Activated CD4-positive, alpha-beta T cell treated with anti-CD3 and anti-CD28 coated beads for 1 hour (primary cell): ENCODE measurements around the gene ATP9A.
"Not testable (repeated sequence)": the region's sequence is repeated elsewhere in the genome, so short reads cannot be mapped to it uniquely, and the experiment has no call there.

Source experiments
- DNase-seq: peaks from one replicate; pipeline ENCODE4 v3.0.0-alpha.2; 2020

The ATP9A gene

DNA sequence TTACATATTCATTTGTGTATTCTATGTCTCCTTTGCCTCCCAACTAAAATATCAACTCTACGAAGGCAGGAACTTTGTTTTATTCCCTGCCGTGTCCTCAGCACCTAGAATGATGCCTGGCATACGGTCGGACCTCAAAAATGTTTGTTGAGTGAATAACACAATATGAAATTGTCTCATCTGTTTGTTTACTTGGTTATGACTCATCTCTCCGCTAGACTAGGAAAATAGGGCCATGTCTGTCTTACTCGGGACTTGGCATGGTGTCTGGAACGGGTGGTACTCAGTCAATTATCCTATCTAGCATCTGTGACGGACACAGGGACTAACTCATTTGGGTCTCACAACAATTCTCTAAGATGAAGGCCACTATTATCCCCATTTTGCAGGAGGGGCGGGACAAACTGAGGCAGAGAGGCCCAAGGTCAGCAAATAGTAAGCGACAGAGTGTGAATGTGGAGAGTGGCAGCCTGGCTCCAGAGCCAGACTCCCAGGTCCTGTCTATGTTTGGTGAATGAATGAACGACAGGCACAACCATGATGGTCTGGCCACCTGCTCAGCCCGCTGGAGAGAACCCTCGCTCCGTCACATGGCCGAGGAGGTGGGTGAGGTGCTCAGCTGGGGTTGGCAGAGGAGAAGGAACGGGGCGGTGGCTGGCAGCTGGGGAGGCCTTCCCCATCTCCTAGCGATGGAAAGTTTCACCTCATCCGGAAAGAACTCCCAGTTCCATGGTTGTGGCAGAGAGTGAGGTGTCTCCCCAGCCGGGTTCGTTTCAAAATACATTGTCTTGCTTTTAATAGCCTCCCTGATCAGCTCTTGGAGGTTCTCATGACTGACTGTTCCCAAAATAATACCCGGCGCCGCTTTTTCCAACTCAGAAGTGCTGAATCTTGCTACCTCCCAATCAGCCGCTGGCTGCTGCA is 198.1 kb downstream of the ATP9A start:
- DNase-seq: no peak

- DNase-seq: not testable (repeated sequence)
Observed at GRCh38 chr20:51568533-51568932, 199.7 kb downstream of the ATP9A start.

- DNase-seq: no peak
Observed at GRCh38 chr20:51567622-51568021, 200.6 kb downstream of the ATP9A start.

- no peak for DNase-seq
Observed at GRCh38 chr20:51566594-51566993, 201.6 kb downstream of the ATP9A start.

DNA sequence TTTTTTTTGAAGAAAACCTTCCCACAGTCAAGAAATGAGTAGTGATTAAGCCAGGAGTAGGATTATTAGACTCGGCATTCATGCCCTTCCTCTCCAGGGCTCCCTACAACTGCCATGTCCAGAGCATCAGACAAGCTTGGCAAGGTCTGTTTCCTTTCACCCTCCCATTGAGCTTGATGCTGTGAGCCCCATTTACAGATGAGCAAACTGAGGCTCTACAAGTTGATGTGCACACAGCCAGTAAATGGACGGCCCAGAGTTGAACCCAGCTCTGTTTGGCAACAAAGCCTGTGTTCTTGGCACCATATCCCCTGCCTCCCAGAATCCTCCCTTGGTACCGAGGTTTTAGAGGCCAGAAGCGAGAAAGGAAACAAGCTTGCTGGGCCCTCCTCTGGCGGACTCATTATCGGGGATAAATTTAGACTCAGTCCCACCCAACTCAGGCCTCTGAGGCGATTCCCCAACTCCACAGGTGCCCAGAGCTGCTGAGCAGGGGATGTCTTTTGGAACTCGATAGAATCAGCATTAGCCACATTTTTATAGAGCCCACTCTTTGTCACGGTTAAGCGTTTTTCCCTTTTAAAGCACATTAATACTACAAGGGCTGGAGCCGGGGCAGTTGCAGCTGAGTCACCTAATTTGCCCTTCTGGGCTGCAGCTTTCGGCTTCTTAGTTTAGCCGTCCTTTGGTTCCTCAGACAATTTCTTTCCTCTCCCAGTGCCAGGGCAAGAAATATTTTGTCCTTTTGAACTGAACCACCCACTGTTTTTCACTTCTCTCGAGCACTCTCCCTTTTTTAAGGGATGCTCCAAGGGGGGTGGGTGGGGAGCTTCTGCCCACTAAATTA is 202.7 kb downstream of the ATP9A start:
- DNase-seq: no peak

DNA sequence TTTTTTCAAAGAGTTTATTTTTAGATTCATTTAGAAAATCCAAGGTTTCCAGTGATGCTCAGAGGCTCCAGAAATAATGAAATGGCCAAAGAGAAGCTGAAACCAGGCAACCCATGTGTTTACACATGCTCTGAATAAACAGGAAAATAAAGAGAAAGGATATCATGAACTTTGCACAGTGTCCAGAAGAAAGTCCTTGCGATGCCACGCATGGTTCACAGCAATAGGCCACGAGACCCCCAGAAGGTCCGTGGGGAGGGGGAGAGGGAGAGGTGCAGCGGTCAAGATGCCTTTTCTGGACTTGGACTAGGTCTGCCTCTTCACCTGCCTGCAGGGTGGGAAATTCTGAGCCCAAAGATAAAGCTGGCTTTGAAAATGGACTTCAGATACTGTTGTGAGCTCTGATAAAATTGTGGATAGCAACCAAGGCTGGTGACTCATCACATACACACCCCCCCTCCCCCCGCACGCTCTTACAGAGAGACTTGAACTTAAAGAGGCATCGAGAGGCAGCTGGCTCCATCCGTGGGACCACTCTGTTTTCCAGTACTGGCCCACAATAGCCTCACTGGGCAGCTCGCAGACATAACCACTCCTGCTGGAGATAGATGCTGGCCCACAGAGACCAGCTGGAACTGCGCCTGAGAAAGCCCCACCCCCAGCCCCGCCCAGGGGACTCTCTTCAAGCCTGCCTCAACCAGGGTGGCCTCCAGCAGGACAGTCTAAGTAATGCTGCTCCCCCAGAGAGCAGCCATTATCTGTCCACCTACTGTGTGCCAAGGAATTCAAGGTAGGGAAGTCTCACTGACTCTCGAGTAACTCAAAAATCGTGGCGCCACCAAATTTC is 204.5 kb downstream of the ATP9A start:
- no peak for DNase-seq

DNA sequence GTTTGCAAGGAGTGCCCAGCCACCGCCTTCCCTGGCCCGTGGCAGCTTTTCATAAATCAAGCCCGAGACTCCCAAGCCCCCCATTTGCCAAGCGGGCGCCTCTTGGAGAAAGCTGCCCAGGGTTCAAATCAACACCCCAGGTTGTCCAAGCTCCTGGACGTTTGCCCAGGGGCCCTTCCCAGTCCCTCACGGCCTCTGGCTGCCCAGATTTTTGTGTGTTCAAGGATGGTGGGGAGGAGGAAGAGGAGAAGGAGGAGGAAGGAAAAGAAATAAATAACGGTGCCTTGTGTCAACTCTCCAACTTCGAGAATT is 205.1 kb downstream of the ATP9A start:
- DNase-seq: no peak

DNA sequence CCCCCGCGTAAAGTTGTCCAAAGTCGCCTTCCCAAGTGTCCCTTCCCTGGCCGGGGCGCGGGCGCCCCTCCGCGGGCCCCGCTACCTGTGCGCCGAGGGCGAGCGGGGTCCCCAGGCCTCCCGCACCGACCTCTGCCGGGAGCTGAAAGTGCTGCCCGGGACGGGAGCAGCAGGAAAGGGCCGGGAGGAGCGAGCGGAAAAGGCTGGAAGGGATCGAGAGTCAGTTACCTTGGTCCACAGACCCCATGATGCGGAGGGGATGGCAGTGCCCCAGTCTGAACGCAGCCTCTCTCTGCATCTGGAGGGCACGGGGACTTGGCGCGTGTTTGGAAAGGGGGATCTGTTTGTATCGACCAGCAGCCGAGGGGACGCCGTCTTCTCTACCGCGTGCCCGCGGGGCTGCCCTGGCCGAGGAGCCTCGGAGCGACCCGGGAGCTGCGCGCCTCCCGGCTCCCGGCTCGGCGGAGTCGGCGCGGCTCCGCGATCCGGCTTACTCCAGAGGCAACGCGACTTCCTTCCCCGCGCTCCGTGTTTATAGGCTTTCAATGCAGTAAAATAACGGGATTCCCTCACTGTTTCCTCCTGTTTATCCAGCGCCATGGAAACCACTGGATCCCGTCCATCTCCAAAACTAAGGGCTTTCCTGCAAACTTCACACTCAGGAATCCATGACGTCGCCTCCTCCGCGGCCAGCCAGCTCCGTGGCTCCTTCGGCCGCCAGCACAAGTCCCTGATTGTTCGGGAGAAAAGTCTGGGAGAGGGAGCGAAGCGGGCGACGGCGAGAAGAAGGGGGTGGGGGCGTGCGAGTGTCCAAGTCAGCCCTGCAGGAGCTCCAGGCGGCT is 205.6 kb downstream of the ATP9A start:
- no peak for DNase-seq

DNA sequence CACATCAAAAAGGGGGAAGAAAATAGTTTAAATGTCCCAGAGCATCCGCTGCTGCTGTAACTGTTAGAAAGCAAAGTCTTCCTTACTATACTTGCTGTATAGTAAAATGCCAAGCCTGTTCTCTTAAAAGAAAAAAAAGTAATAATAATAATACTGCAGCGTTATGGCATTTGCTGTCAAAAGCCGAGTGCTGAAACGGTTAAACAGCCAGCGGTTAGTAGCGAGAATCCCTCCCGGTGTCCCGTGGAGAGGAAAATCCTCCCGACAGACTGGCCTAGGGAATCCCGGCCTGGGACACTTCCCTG is 206.2 kb downstream of the ATP9A start:
- no peak for DNase-seq

GRCh38 chr20:51560550-51561307 is 207.5 kb downstream of the ATP9A start:
- DNase-seq: no peak

- no peak for DNase-seq
Observed at GRCh38 chr20:51560042-51560441, 208.1 kb downstream of the ATP9A start.

DNA sequence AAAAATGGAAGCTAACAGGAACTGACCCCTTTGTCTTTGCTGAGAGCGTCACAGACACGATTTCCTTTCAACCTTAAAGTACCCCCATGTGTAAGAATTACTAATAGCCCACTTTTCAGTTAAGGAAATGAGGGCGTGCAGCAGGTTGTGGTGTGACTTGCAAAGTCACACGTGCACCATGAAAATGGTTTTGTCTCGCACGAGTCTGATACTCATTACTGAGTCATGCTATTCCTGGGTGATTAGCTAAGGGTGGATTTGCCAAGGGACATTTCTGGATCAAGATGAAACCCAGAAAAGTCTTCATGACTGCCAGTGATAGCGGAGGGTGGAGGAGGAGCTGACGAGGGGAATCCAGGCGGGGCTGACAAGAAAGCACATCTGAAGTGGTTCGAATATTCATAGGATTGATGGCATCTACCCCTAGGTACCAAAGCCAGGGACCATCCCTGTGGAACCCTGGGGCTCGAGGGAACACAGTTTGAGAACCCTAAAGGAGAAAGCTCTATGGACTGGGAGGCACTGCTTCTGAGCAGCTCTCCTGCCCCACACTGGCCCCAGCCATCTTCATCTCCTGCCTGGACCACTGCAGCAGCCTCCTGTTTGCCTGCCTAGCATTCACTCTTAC is 213.5 kb downstream of the ATP9A start:
- DNase-seq: no peak

- DNase-seq: no peak
Observed at GRCh38 chr20:51553897-51554486, 214.2 kb downstream of the ATP9A start.

DNA sequence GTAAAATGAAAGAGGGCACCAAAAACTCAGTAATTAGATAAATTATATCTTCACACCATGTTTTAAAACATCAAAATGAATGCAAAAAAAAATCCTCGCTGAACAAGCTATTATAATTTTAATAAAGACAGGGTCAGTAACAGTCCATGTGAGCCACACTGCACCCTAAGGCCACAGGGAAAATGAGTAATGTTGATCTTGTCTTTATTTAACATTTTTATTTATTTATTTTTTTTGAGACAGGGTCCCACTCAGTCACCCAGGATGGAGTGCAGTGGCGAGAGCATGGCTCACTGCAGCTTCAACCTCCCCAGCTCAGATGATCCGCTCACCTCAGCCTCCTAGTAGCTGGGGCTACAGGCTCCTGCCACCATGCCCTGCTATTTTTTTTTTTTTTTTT is 217.0 kb downstream of the ATP9A start:
- DNase-seq: no peak

- no peak for DNase-seq
Observed at GRCh38 chr20:51549474-51549873, 218.7 kb downstream of the ATP9A start.

DNA sequence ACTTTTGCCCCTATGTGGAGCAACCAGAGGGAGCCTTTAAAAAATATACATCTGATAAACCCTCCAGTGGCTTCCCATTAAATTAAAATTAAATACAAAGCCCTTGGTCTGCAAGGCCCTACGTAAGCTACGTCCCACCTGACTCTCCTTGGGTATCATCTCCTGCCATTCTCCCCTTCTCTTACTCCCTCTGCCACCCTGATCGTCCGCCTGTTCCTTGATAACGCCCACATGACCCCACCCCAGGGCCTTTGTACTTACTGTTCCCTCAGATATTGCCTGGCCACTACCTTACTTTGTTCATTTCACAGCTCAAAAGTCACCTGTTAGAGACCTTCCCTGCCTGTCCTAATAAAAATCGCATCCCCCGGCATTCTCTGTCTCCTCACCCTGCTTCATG is 220.2 kb downstream of the ATP9A start:
- no peak for DNase-seq
